Loucy (cell line): Measurements from ENCODE around the gene NPRL2.

Experiments used
- EZH2phosphoT487 ChIP-seq: fragments of 200-600 bp; IDR thresholded peaks from 2 replicates; pipeline ENCODE4 v1.6.1; 2018; ENCODE audit warnings: antibody characterized with exemption, mild to moderate bottlenecking, moderate library complexity, borderline replicate concordance
- TF ChIP-seq, protein P1 (sequence below): fragments of 200-600 bp; sonication (generic); conservative IDR thresholded peaks from 2 replicates; pipeline ENCODE4 v1.5.1; 2014; ENCODE audit warnings: mild to moderate bottlenecking, antibody characterized with exemption, low read length

GRCh38 chr3:50339485-50340146 is 11.0 kb downstream of the NPRL2 start:
- TF ChIP-seq, protein P1, sequence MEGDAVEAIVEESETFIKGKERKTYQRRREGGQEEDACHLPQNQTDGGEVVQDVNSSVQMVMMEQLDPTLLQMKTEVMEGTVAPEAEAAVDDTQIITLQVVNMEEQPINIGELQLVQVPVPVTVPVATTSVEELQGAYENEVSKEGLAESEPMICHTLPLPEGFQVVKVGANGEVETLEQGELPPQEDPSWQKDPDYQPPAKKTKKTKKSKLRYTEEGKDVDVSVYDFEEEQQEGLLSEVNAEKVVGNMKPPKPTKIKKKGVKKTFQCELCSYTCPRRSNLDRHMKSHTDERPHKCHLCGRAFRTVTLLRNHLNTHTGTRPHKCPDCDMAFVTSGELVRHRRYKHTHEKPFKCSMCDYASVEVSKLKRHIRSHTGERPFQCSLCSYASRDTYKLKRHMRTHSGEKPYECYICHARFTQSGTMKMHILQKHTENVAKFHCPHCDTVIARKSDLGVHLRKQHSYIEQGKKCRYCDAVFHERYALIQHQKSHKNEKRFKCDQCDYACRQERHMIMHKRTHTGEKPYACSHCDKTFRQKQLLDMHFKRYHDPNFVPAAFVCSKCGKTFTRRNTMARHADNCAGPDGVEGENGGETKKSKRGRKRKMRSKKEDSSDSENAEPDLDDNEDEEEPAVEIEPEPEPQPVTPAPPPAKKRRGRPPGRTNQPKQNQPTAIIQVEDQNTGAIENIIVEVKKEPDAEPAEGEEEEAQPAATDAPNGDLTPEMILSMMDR, result no peak
- TF ChIP-seq EZH2phosphoT487, result no peak
